ENCODE measurements around the gene DNLZ.

DNA sequence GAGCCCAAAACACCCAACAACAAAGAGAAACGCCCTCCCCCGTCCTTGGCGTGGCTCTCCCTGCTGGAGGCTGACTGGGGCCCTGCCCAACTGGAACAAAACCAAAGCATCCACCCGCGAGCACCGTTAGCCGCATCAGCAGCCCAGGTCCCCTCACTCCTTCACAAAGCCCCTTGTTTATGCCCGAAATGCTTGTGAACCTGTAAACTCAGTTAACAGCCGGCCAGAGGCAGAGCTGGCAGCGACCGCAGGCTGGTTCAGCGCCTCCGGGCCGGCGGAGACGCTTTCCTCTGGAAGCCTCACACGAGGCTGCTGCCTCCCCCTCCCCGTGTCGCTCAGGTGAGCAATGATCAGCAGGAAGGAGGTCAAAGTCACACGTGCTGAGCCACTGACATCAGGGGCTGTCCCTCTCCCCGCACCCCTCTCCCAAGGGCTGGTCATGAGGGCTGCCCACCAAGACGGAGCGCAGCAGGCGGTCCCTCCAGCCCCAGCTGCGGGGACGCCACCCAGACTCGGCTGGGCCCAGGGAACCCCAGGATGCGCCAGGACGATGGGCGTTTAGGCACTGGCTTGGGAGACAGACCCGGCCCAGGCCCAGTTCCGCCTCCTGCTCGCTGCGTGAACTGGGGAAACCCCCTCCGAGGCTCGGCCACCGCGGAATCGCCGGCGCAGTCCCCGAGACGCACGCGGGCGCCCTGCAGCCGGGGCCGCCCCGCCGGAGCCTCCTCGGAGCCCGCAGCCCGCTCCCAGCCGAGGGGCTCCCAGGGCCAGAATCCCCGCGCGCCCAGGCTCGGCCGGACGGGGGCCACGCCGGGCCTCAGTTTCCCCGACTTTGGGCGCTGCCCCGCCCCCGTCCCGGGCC, 35.9 kb upstream of the DNLZ start:
- TF ChIP-seq POLR2AphosphoS5 (IDR thresholded peaks at IDR 0.05; ENCODE audit: low read depth, low read length) (no peak), POLR2A (IDR thresholded peaks at IDR 0.05; ENCODE audit: low read depth, low read length) (no peak), TAF1 (IDR thresholded peaks at IDR 0.05; ENCODE audit: borderline replicate concordance, low read depth, low read length) (no peak)

Data from GM12892 (cell line).